Measurements from ENCODE around the gene HPS1. TPM values are rescaled to one million over a fixed set of nuclear protein-coding genes. Genes with fewer than 3 reads are reported as not detected.

HPS1 gene
- total and polyA plus RNA-seq, 2 experiments from 2014 or later: 21.4 to 51.2 TPM

GRCh38 chr10:98446151-98446660 is 529 bp downstream of the HPS1 start:
- Mint-ChIP-seq H3K27me3 (ENCODE audit: insufficient read depth, low read depth, poor library complexity) (peaks cover 5% of the 10 kb centered on the region), H3K4me1 (peaks cover 5% of the 10 kb centered on the region; the same call in 2 of the 3 replicates), H3K36me3 (ENCODE audit: low read depth) (peaks cover 40% of the 10 kb centered on the region), H3K27ac (peak overlapping the region; percentile 80), H3K4me3 (peak overlapping the region; percentile 84), H3K9me3 (no peaks in the 10 kb centered on the region)
- H4K20me1 ChIP-seq (replicated peaks; ENCODE audit: insufficient read depth): no peaks in the 10 kb centered on the region
- H3F3A ChIP-seq (replicated peaks; ENCODE audit: low read depth): no peaks in the 10 kb centered on the region
- H3K9me2 ChIP-seq (ENCODE audit: insufficient read depth): peaks cover 5% of the 10 kb centered on the region; the same call in 1 of the 2 replicates
- no peaks in the 10 kb centered on the region for H3K27me3 ChIP-seq (ENCODE audit: insufficient read depth)
- H3K36me3 ChIP-seq (ENCODE audit: insufficient read depth): peaks cover 8% of the 10 kb centered on the region; the same call in 1 of the 2 replicates
- H3K4me2 ChIP-seq: peak overlapping the region; percentile 87
- DNase-seq (ENCODE audit: low spot score): peak; percentile 64
- H3K27ac ChIP-seq (ENCODE audit: low read depth): peak overlapping the region; percentile 78
- ATAC-seq: peak; percentile 84
- H3K79me2 ChIP-seq (replicated peaks; ENCODE audit: insufficient read depth): peaks cover 5% of the 10 kb centered on the region; the same call in 1 of the 2 replicates
- peak overlapping the region; percentile 100 for H2AFZ ChIP-seq
- peak overlapping the region; percentile 84 for H3K4me3 ChIP-seq
- TF ChIP-seq POLR2AphosphoS5 (IDR thresholded peaks at IDR 0.05; ENCODE audit: low read depth): peak; percentile 4; the same call in 1 of the 2 replicates
- no peak for TF ChIP-seq ZNF462 (CRISPR knock-in tag; IDR thresholded peaks at IDR 0.05)
- peaks cover 3% of the 10 kb centered on the region; the same call in 1 of the 2 replicates for H3K4me1 ChIP-seq (ENCODE audit: insufficient read depth)

- peaks cover 10% of the 10 kb centered on the region; the same call in 1 of the 2 replicates for H3K36me3 ChIP-seq (ENCODE audit: insufficient read depth)
- ATAC-seq: no peak
- peaks cover 5% of the 10 kb centered on the region for H3K27me3 Mint-ChIP-seq (ENCODE audit: insufficient read depth, low read depth, poor library complexity)
- no peak overlapping the region for H3K27ac Mint-ChIP-seq
- H2AFZ ChIP-seq: no peak overlapping the region
- peak overlapping the region; percentile 87; the same call in 1 of the 2 replicates for H3K4me2 ChIP-seq
- H3K4me1 Mint-ChIP-seq: peaks cover 5% of the 10 kb centered on the region; the same call in 2 of the 3 replicates
- peaks cover 3% of the 10 kb centered on the region; the same call in 1 of the 2 replicates for H3K4me1 ChIP-seq (ENCODE audit: insufficient read depth)
- H3K27me3 ChIP-seq (ENCODE audit: insufficient read depth): no peaks in the 10 kb centered on the region
- H3K79me2 ChIP-seq (replicated peaks; ENCODE audit: insufficient read depth): peaks cover 5% of the 10 kb centered on the region; the same call in 1 of the 2 replicates
- no peaks in the 10 kb centered on the region for H3K9me3 Mint-ChIP-seq
- H3K4me3 ChIP-seq: peak overlapping the region; percentile 84; the same call in 1 of the 2 replicates
- H3F3A ChIP-seq (replicated peaks; ENCODE audit: low read depth): no peaks in the 10 kb centered on the region
- H3K36me3 Mint-ChIP-seq (ENCODE audit: low read depth): peaks cover 48% of the 10 kb centered on the region
- no peaks in the 10 kb centered on the region for H4K20me1 ChIP-seq (replicated peaks; ENCODE audit: insufficient read depth)
- H3K4me3 Mint-ChIP-seq: peak overlapping the region; percentile 84
- no peak for DNase-seq (ENCODE audit: low spot score)
- peaks cover 5% of the 10 kb centered on the region; the same call in 1 of the 2 replicates for H3K9me2 ChIP-seq (ENCODE audit: insufficient read depth)
- H3K27ac ChIP-seq (ENCODE audit: low read depth): no peak overlapping the region
- TF ChIP-seq ZNF462 (CRISPR knock-in tag; IDR thresholded peaks at IDR 0.05): no peak
- no peak for TF ChIP-seq CREB1 (CRISPR knock-in tag; IDR thresholded peaks at IDR 0.05; ENCODE audit: low read depth)
Observed at GRCh38 chr10:98445200-98445812, 1.4 kb downstream of the HPS1 start.
